GM13976 (cell line): ENCODE results near the gene POLRMT.
A peak's percentile ranks its signal among the peaks of the same experiment; 100 is the strongest.

ENCODE experiments used
- DNase-seq: peaks from one replicate; pipeline ENCODE4 v3.0.0; 2012; ENCODE audit warnings: low spot score
- CTCF ChIP-seq: IDR thresholded peaks from 2 replicates; pipeline ENCODE4 v1.5.1; 2012; ENCODE audit warnings: borderline replicate concordance, mild to moderate bottlenecking; ENCODE audit not compliant: insufficient read depth; ENCODE audit errors: extremely low read depth, missing control alignments, control extremely low read depth
- in situ Hi-C: fragments of 300-500 bp; cut with MboI; formaldehyde crosslinking; loops from one replicate; pipeline ENCODE4 v1.12.0; 2022; ENCODE audit warnings: low sequenced_read_pairs, mixed read lengths, inconsistent platforms; ENCODE audit not compliant: unreplicated experiment

Gene POLRMT

GRCh38 chr19:576768-577438 lies 56.4 kb downstream of the POLRMT start:
- in situ Hi-C loops = loop anchor here (25.0 kb wide), 1 partner anchor 160 kb away; no protein-coding TSS in a partner anchor
- no peak for TF ChIP-seq CTCF
- DNase-seq = no peak

GRCh38 chr19:575527-576506 lies 57.5 kb downstream of the POLRMT start:
- TF ChIP-seq CTCF = no peak
- no peak for DNase-seq
- in situ Hi-C loops = loop anchor here (25.0 kb wide), 1 partner anchor 161 kb away; no protein-coding TSS in a partner anchor

- TF ChIP-seq CTCF = no peak
- in situ Hi-C loops = loop anchor here (25.0 kb wide), 1 partner anchor 162 kb away; no protein-coding TSS in a partner anchor
- DNase-seq = peak; percentile 77
Observed at GRCh38 chr19:574658-575526, 58.4 kb downstream of the POLRMT start.

- no peak for TF ChIP-seq CTCF
Observed at GRCh38 chr19:573519-573825, 59.9 kb downstream of the POLRMT start.

GRCh38 chr19:572743-573518 lies 60.4 kb downstream of the POLRMT start:
- no peak for DNase-seq
- TF ChIP-seq CTCF = no peak
- in situ Hi-C loops = no loop called here

More at GRCh38 chr19:573519-573825, 59.9 kb downstream of the POLRMT start:
- in situ Hi-C loops = no loop called here
- no peak for DNase-seq
